GM06990 (cell line): ENCODE data around the gene MORN4.

Experiments used
- DNase-seq: peaks from one replicate; pipeline ENCODE4 v3.0.0-alpha.2; 2011; ENCODE audit not compliant: insufficient read length; ENCODE audit errors: extremely low read depth
- H3K27me3 ChIP-seq: replicated peaks from 2 replicates; pipeline ENCODE4 v1.6.0; 2011; ENCODE audit warnings: low read length; ENCODE audit not compliant: control insufficient read depth, insufficient read depth
- H3K36me3 ChIP-seq: 2 replicates; pipeline ENCODE4 v1.5.1; 2011; ENCODE audit warnings: low read length; ENCODE audit not compliant: control insufficient read depth, insufficient read depth
- H3K4me3 ChIP-seq: replicated peaks from 2 replicates; pipeline ENCODE4 v1.5.1; 2011; ENCODE audit warnings: low read depth, mild to moderate bottlenecking, control low read depth, low read length
- CTCF ChIP-seq: IDR thresholded peaks from 2 replicates; pipeline ENCODE4 v1.5.1; 2011; ENCODE audit warnings: low read length, control low read depth, mild to moderate bottlenecking, inconsistent platforms; ENCODE audit not compliant: insufficient read depth, poor library complexity, severe bottlenecking

MORN4 gene

GRCh38 chr10:97590748-97591495 lies 42.4 kb downstream of the MORN4 start:
- TF ChIP-seq CTCF = no peak
- H3K4me3 ChIP-seq = no peak overlapping the region
- no peaks in the 10 kb centered on the region for H3K27me3 ChIP-seq
- DNase-seq = no peak
- H3K36me3 ChIP-seq = no peaks in the 10 kb centered on the region

- no peaks in the 10 kb centered on the region for H3K36me3 ChIP-seq
- no peak for DNase-seq
- no peaks in the 10 kb centered on the region for H3K27me3 ChIP-seq
- TF ChIP-seq CTCF = no peak
- H3K4me3 ChIP-seq = no peak overlapping the region
These were observed 43.1 kb downstream of the MORN4 start for GRCh38 chr10:97590082-97590747.

GRCh38 chr10:97589479-97589878 lies 43.8 kb downstream of the MORN4 start, which contains the start of gene C10orf62:
TSS of gene C10orf62 (plus strand) at chr10:97589721. CDS start at chr10:97589898, 177 bp downstream.
- no peak for TF ChIP-seq CTCF
- H3K36me3 ChIP-seq = no peaks in the 10 kb centered on the region
- no peaks in the 10 kb centered on the region for H3K27me3 ChIP-seq
- DNase-seq = no peak
- no peak within 1 kb of the TSS for H3K4me3 ChIP-seq

GRCh38 chr10:97587183-97587582 lies 46.1 kb downstream of the MORN4 start:
- no peak for TF ChIP-seq CTCF
- H3K27me3 ChIP-seq = no peaks in the 10 kb centered on the region
- H3K4me3 ChIP-seq = no peak overlapping the region
- DNase-seq = no peak
- no peaks in the 10 kb centered on the region for H3K36me3 ChIP-seq

- DNase-seq = no peak
- Histone ChIP-seq H3K36me3 (no peaks in the 10 kb centered on the region), H3K4me3 (no peak overlapping the region), H3K27me3 (no peaks in the 10 kb centered on the region)
- TF ChIP-seq CTCF = no peak
These were observed 47.9 kb downstream of the MORN4 start for GRCh38 chr10:97585439-97585811.
